ENCODE measurements around the gene MMD.
"Not testable (repeated sequence)": the region's sequence is repeated elsewhere in the genome, so short reads cannot be mapped to it uniquely, and the experiment has no call there.

The MMD gene

GRCh38 chr17:55421179-55421934 lies at the start of gene MMD:
Gene MMD, minus strand, starts transcription at chr17:55421835. Its CDS starts 140 bp downstream, at chr17:55421695.
- in situ Hi-C loops (cut with MboI; ENCODE audit: low sequenced_read_pairs), result no loop called here

- in situ Hi-C loops (cut with MboI; ENCODE audit: low sequenced_read_pairs), result no loop called here
Observed at GRCh38 chr17:55466671-55467070, 45.0 kb upstream of the MMD start.

GRCh38 chr17:55465771-55466170 lies 44.1 kb upstream of the MMD start:
- in situ Hi-C loops (cut with MboI; ENCODE audit: low sequenced_read_pairs), result not testable (repeated sequence)

- in situ Hi-C loops (cut with MboI; ENCODE audit: low sequenced_read_pairs), result no loop called here
Observed at GRCh38 chr17:55463600-55463999, 42.0 kb upstream of the MMD start.

- in situ Hi-C loops (cut with MboI; ENCODE audit: low sequenced_read_pairs), result no loop called here
Observed at GRCh38 chr17:55462711-55463110, 41.1 kb upstream of the MMD start.

GRCh38 chr17:55462234-55462633 lies 40.6 kb upstream of the MMD start:
- in situ Hi-C loops (cut with MboI; ENCODE audit: low sequenced_read_pairs), result no loop called here

GRCh38 chr17:55458978-55459377 lies 37.3 kb upstream of the MMD start:
- in situ Hi-C loops (cut with MboI; ENCODE audit: low sequenced_read_pairs), result no loop called here

GRCh38 chr17:55458287-55458900 lies 36.8 kb upstream of the MMD start:
- in situ Hi-C loops (cut with MboI; ENCODE audit: low sequenced_read_pairs), result no loop called here

GRCh38 chr17:55456307-55457240 lies 34.9 kb upstream of the MMD start:
- in situ Hi-C loops (cut with MboI; ENCODE audit: low sequenced_read_pairs), result no loop called here

GRCh38 chr17:55454906-55455474 lies 33.4 kb upstream of the MMD start:
- in situ Hi-C loops (cut with MboI; ENCODE audit: low sequenced_read_pairs), result no loop called here

GRCh38 chr17:55453839-55454557 lies 32.4 kb upstream of the MMD start:
- in situ Hi-C loops (cut with MboI; ENCODE audit: low sequenced_read_pairs), result no loop called here

- in situ Hi-C loops (cut with MboI; ENCODE audit: low sequenced_read_pairs), result no loop called here
Observed at GRCh38 chr17:55452139-55452790, 30.6 kb upstream of the MMD start.

GRCh38 chr17:55451758-55452138 lies 30.1 kb upstream of the MMD start:
- in situ Hi-C loops (cut with MboI; ENCODE audit: low sequenced_read_pairs), result no loop called here

- in situ Hi-C loops (cut with MboI; ENCODE audit: low sequenced_read_pairs), result no loop called here
Observed at GRCh38 chr17:55451203-55451641, 29.6 kb upstream of the MMD start.

GRCh38 chr17:55450232-55450825 lies 28.7 kb upstream of the MMD start:
- in situ Hi-C loops (cut with MboI; ENCODE audit: low sequenced_read_pairs), result no loop called here

- in situ Hi-C loops (cut with MboI; ENCODE audit: low sequenced_read_pairs), result no loop called here
Observed at GRCh38 chr17:55448681-55449080, 27.0 kb upstream of the MMD start.

- in situ Hi-C loops (cut with MboI; ENCODE audit: low sequenced_read_pairs), result no loop called here
Observed at GRCh38 chr17:55446581-55447205, 25.1 kb upstream of the MMD start.

- in situ Hi-C loops (cut with MboI; ENCODE audit: low sequenced_read_pairs), result not testable (repeated sequence)
Observed at GRCh38 chr17:55446004-55446403, 24.4 kb upstream of the MMD start.
